ENCODE data around the gene RPS6KA3.

- TF ChIP-seq CTCF (IDR thresholded peaks at IDR 0.05) (no peak), POLR2A (IDR thresholded peaks at IDR 0.05) (no peak)
These were observed 54.1 kb downstream of the RPS6KA3 start for GRCh38 chrX:20212486-20213089.

All from Peyer's patch (tissue), 4 donors.